Right lobe of liver (tissue), 4 donors: ENCODE measurements around the gene MNAT1.

ENCODE experiments used
- CTCF ChIP-seq, 4 donors: fragments of 200-600 bp in 3 of 4; fragments of 450-650 bp in 1 of 4; IDR thresholded peaks; one replicate each; pipeline versions ENCODE4 v1.5.1 to v1.8.0; 2016 to 2022; ENCODE audit warnings: antibody characterized with exemption in 4 of 4, mild to moderate bottlenecking in 2 of 4
- POLR2A ChIP-seq: fragments of 450-650 bp; IDR thresholded peaks from one replicate; pipeline ENCODE4 v1.6.1; 2017; ENCODE audit warnings: antibody characterized with exemption, mild to moderate bottlenecking
- donor health status: DM: no; HTN: no; CAD: no.
- donor health status: DM: no; HTN: no; CAD: no.
- donor health status: DM: no; HTN: yes; CAD: no.

DNA sequence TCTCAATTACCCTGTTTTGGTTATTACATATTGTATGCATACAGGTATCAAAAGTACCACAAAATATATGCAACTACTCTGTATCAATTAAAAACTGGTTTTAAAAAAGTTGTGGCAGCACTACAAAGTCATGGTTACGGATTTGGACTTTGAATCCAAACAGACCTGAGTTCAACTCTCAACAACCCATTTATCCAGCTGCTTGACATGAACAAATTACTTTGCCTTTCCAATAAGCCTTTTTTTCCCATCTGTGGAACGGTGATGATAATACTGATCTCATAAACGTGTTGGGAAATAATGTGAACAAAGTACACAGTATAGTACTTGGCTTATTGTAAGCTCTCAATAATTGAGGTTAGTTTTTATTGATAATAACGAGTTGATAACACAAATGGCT lies 85.0 kb downstream of the MNAT1 start:
- TF ChIP-seq CTCF (IDR thresholded peaks at IDR 0.05) (no peak), POLR2A (no peak)
